D341Med (cell line): ENCODE results near the gene NBDY.
A peak's percentile ranks its signal among the peaks of the same experiment; 100 is the strongest.
"Not testable (repeated sequence)": the region's sequence is repeated elsewhere in the genome, so short reads cannot be mapped to it uniquely, and the experiment has no call there.

Experiments used
- DNase-seq: peaks from one replicate; pipeline ENCODE4 v3.0.0; 2012; ENCODE audit warnings: low spot score

NBDY gene

DNA sequence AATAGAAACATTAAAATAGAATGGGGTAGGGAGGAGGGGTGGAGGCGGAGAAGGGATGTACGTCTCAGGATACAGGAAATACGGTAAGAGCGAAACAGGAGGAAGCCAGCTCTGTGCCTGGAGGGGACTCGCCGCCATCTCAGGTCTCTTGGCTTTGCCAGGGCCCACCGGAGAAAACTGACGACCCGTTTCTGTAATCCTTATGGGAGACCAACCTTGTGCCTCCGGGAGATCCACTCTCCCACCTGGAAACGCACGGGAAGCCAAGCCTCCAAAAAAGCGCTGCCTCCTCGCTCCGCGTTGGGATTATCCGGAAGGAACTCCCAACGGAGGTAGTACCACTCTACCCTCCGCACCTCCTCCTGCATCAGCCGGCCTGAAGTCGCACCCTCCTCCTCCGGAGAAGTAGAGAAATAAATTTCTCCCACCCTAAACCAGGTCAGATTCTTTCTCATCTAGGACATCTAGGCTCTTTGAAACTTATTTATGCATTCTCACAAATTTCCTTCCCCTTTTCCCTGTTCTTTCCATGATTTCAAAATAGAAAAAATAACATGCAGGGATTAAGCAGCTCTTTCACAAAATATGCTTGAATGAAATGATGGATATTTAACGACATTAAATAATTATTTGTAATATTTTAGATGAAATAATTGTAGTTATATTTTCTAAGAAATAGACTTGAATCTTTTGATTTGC is at the start of gene NBDY:
Gene NBDY, plus strand, starts transcription at position 92 of the 699 bp plus-strand sequence. Its CDS starts 111 bp downstream, at position 203.
- DNase-seq: peak; percentile 53

DNA sequence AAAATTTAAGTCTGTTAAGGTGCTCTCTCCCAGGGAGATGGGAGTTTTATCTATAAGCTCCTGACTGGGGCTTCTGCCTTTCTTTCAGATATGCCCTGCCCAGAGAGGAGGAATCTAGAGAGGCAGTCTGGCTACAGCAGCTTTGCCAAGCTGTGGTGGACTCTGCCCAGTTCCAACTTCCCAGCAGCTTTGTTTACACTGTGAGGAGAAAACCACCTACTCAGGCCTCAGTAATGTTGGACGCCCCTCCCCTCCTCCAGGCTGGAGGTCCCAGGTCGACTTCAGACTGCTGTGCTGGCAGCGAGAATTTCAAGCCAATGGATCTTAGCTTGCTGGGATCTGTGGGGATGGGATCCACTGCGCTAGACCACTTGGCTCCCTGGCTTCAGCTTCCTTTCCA is 24.5 kb upstream of the NBDY start:
- not testable (repeated sequence) for DNase-seq

GRCh38 chrX:56726605-56727004 is 2.4 kb upstream of the NBDY start:
- DNase-seq: peak; percentile 17

DNA sequence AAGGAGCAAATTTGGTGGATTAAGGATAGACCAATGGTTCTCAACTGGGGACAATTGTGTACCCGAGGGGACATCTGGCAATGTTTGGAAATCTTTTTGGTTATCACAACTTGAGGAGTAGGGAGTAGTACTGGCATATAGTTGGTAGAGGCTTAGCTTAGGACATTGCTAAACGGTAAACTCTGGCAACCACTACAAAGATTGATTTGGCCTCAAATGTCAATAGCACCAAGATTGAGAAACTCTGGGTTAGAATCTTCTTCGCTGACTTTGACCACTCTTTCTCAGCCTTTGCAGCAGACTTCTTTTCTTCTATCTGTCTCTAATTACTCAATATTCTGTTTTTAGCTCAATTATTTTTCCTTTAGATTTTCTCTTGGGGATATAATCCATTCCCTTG is 1.5 kb upstream of the NBDY start:
- no peak for DNase-seq

DNA sequence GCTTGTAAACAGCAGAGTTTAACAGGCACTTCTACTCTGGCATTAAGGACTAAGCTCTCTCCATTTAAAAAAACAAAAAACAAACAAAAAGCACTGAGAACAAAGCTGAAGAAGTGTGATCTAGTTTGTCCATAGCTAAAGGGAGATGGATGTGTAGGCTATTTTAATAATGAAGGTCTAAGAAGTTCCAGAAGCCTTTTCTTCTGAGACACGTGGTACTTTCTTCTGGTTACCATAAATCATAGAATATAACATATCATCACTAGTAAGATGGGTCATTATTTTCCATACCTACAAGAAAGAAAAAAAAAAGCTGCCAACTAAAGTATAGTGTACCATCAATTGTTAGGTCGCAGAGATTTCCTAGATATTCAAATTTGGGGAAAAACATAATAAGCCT is 722 bp upstream of the NBDY start:
- no peak for DNase-seq

- DNase-seq: peak; percentile 12
These were observed 291 bp upstream of the NBDY start for GRCh38 chrX:56728752-56729151.

- no peak for DNase-seq
These were observed 4.5 kb downstream of the NBDY start for GRCh38 chrX:56733459-56734046.

- DNase-seq: no peak
These were observed 7.2 kb downstream of the NBDY start for GRCh38 chrX:56736219-56736618.

- no peak for DNase-seq
These were observed 9.6 kb downstream of the NBDY start for GRCh38 chrX:56738670-56739069.

DNA sequence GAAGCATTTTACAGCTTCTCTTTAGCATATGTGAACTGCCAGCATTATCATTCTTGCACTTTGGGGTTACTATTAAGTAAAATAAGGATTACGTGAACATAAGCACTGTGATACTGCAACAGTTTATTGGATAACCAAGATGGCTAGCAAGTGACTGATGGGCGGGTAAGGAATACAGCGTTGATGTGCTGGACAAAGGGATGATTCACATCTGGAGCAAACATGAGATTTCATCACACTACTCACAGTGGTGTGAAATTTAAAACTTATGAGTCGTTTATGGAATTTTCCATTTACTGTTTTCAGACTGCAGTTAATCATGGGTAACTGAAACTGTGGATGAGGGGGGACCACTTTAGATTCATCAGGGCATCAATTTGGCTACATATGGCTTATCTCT is 16.0 kb downstream of the NBDY start:
- no peak for DNase-seq

DNA sequence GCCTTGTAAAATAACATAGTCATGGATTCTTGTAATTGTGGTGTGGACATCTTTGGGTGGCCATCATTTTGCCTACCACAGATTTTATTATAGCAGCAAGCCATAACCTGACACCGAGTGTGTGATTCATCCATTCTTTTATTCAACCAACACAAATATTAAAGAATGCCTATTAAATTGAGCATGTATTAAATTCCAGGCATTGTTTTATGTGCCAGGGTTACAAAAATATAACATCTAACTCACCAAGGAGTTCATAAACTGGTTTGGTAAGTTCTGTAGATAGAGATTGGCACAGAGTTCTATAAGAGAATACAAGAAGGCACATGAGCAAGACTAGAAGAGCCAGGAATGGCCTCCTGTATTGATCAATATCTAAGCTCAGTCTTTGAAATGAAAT is 18.0 kb downstream of the NBDY start:
- DNase-seq: no peak

DNA sequence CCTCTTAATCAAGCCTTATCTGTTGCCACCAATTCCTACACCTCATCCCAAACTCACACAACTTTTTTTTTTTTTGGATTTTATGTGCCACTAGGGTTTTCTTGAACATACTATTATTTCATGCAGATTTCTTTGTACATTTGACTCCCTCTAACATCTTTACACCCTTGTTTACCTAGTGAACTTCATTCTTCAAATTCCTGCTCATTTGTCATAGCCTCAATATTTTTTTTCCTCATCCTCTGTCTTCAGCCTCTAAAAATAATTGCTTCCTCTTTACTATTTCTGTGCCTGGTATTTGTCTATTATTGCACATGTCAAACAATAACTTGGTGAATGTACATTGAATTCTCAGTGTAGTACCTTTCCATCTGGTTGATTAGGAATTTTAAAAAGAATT is 22.0 kb downstream of the NBDY start:
- DNase-seq: no peak

DNA sequence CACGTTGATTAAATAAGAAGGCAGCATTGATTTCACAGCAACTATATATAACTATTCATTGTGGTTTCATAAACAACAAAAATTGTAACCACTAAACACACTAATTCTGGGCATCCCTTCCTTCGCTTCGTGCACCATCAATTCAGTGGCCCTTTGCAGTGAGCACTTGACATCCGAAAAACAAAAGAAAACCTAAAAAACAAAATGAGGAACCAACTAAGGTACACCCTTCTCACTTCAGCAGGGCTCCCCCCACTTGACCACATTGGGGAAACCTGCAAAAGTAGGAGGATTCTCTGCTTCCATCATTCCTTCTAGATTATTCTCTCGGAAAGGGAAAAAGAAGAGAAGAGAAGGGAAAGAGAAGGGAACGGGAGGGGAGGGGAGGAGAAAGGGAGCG is 28.3 kb downstream of the NBDY start:
- DNase-seq: no peak

DNA sequence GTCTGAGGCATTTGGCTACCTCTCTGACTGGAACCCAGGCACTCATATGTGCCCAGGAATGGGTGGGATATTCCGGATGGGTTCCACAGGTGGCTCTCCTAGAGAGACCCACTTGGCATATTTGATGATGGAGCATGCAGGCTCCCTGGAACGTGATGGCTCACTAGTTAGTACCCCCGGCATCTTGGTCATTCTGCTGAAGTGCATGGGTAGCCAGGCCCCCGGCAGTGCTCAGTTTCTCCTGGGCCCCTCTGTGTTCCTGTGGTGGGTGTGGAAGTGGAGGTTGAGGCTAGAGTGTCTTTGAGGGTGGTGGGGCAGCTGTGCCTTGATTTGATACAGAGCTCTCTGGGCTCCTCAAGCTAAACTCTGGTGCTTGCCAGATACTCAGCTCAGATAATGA is 29.4 kb downstream of the NBDY start:
- no peak for DNase-seq

DNA sequence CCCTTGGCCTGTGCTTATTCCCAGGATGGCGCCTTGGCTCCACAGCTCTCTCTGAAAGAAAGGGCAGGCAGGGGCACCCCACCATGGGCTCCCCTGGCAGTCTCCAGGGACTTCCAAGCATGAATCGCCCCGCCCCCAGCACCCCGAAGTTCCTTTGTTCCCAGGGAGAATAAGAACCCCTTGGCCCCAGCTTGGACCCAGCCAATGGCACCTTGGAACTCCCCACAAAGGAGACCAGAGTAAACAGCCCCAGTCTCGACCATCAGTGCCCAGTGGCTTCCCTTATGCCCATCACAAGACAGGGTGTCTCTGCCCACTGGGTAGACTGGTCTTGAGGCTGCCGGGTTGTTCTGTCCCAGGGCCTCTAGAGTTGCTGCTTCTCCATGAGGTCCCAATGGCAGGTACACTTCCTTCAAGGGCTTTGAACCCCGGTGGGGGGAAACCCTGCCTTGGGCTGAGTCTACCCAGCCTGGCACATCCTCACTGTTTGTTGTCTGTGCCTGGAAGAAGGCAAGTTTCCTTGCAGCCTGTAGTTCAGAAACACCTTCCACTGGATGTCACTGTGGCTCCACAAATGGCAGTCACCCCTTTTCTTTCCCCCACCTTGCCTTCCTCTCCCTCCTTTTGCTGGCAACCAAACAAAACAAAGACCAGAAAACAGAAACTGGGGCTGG is 30.8 kb downstream of the NBDY start:
- no peak for DNase-seq

DNA sequence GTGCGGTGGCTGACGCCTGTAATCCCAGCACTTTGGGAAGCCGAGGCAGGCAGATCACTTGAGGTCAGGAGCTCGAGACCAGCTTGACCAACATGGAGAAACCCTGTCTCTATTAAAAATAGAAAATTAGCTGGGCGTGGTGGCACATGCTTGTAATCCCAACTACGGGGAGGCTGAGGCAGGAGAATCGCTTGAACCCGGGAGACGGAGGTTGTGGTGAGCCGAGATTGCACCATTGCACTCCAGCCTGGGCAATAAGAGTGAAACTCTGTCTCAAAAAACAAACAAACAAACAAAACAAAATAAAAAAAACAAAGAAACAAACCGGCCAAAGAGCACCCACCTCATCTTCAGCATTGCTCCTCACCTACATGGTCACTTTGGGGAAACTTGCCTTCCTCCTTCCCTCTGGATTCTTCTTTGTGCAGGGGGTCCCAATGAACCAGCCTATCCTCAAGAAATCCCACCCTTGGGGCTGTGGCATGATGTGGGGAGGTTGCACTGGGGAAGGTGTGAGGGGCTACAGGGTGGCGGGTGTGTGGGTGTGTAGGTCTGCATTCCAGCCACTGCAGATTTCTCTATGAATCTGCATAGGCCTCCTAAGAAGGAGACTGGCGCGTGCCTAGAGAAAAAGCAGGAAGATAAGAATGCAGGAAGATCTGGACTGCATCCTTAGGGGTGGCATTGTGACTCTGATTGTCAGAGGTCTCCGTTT is 31.5 kb downstream of the NBDY start:
- DNase-seq: not testable (repeated sequence)

GRCh38 chrX:56761167-56761566 is 32.1 kb downstream of the NBDY start:
- DNase-seq: no peak

DNA sequence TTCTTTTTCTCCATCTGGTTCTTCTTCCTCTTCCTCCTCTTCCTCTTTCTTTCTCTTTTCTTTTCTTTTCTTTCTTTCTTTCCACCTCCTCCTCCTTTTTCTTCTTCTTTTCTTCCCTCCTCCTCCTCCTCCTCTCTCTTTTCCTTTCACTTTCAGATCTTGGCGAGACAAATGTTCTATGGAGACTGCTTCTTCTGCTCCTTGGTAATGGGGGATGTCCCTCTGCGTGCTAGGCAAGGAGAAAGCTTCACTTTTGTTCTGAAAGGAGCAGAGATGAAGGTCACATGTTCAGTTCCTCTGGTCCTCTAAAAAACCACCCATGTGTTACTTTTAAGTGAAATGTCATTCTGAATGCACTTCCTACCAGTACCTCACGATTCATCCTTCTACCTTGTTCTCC is 33.2 kb downstream of the NBDY start:
- DNase-seq: no peak

DNA sequence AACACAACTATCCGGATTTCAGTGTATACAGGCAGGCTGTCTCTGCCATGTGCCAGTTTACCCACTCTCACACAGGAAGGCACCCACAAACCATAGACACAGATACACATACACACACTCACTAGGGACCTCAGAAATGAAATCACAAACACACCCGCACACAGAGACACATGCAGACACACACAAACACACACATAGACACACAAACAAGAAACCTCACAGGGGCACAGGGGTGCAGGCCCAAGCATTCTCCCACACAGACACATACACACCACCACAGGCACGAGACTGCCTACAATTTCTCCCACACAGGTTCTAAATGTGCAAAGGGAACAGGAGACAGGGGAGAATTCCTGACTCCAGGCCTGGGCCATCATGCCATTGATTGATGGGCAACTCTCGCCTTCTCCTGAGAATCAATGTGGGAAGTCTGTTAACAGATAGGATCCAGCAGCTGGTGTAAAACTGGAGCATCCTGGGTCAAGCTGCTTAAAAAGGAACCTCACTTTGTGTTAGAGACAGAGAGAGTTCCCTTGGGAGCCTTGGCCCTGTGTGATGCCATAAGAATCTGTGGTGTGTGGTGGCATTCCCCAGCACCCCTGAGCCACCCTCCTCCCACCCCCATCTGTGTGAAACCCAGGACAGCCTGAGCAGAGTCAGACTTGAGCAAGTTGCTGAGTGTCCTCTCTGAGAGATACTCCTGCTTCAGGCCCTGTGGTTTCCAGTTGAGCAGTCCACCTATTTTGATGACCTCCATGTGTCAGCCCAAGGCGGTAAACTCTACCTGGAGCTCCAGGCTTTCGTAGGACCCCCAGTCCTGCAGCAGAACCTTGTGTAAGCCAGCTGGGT is 33.9 kb downstream of the NBDY start:
- DNase-seq: no peak

DNA sequence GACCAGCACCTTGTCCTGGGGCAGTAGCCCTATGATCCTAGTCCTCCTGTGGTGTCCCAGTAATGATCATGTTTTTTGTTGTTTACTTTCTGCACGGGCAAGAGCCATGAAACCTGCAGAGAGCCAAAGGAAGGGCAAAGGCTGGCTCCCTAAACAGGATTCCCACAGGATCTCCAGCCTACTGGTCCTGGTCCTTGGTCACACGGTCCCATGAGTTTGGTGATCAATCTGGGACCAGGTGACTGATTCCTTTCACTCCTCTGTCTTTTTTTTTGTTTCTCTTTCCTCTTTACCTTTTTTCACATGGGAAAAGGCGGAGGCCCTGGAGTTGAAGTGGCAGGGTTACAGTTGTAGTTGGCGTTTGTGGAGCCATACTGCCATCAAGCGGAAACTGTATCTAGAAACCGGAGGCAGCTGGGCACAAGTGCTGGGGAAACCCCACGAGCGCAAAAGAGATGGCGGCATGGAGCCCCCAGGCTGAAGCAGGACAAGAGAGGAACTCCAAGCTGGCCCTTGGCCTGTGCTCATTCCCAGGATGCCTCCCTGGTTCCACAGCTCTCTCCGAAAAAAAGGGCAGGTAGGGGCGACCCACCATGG is 34.6 kb downstream of the NBDY start:
- DNase-seq: no peak

GRCh38 chrX:56764153-56764974 is 35.3 kb downstream of the NBDY start:
- peak; percentile 60 for DNase-seq
